Cardiac fibroblast (primary cell): Measurements from ENCODE around the gene CAV2.

Experiments
- DNase-seq, 2 donors: peaks; one replicate each; pipeline versions ENCODE4 v3.0.0 to v3.0.0-alpha.2; 2010; ENCODE audit warnings: low read depth in 2 of 2
- H3K4me3 ChIP-seq, 2 donors: replicated peaks in 1 of 2; 1 replicate in 1 of 2; 2 replicates in 1 of 2; pipeline ENCODE4 v1.5.1; 2011; ENCODE audit warnings: low read depth in 2 of 2, low read length in 2 of 2, mild to moderate bottlenecking in 2 of 2, moderate library complexity in 1 of 2
- CTCF ChIP-seq: IDR thresholded peaks from one replicate; pipeline ENCODE4 v1.5.1; 2011; ENCODE audit warnings: low read depth, mild to moderate bottlenecking, low read length, inconsistent platforms

Gene CAV2

DNA sequence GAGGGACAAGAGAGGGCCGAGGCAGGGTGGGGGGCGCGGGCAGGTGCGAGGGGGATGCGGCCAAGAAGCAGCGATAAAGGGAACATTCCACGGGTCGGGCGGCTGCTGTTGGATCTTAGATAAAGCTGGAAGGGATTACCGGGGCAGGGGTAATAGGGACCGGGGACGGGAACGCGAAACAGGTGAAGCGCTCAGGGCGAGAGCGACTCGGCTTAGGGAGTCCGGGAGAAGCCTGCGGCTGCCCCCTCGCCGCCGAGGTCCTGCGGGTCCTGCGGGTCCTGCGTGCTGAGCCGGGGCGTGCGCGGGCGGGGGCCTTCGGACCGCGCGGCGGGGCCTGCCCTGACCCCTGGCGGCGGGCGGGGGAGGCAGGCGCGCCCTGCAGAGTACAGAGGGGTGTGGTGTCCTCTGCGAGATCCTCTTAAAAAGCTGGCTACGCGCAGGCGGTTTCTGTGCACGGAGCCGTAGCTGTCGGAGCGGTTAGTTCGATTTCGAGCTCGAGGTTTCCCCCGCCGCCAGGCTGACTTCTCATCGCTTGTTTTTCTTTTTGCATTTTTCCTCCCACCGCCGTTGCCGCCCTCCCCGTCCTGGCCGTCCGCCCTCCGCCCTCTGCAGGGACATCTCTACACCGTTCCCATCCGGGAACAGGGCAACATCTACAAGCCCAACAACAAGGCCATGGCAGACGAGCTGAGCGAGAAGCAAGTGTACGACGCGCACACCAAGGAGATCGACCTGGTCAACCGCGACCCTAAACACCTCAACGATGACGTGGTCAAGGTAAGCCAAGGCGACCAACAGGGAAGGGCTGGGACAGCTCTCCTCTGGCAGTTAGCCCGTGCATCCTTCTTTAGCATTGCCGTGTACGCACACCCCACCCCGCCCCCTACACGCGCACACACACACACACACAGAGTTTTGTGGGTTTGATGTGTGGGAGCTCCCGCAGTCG lies 26.6 kb downstream of the CAV2 start:
- DNase-seq: peak; percentile 87 to 93
- H3K4me3 ChIP-seq: peak overlapping the region; percentile 86 to 91
- TF ChIP-seq CTCF: peak; percentile 34

DNA sequence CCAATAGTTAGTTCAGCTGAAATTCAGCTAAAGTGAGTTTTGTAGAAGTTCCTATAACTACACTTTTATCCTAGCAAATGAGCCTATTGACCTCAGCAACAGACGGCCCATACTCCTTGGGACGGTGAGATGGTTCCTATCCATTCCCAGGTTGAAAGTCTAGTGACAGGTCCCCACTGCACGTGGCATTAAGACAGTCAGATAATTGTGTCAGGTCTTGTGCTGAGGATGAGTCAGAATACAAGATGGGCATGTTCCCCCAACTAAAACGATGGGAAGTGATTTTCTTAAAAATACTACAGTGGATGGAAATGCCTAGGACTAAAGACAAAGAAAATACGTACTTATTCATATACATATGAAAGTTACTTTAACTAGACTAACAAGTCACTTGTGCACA lies 27.4 kb downstream of the CAV2 start:
- TF ChIP-seq CTCF: no peak
- H3K4me3 ChIP-seq: peak overlapping the region; percentile 69 to 91
- DNase-seq: peak; percentile 17 to 44

DNA sequence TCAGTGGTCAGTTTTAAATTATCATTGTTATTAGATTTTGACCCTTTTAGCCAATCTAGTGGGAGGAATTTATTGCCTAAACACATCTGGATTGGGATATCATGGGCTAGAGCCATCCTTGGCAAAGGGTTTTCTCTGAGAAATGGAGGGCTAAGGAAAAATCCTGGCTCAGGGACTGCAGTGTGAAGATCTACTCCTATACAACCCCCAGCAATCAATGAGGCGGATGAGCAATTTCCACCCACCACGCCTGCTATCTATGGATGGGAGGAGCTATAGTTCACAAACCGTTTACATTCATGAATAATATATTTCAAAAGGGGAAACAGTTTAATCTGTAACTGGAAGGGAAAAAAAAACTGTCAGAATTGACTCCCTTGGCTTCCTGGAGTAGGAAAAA lies 28.0 kb downstream of the CAV2 start:
- DNase-seq: peak; percentile 32 to 44
- TF ChIP-seq CTCF: no peak
- peak overlapping the region; percentile 69 to 91 for H3K4me3 ChIP-seq

DNA sequence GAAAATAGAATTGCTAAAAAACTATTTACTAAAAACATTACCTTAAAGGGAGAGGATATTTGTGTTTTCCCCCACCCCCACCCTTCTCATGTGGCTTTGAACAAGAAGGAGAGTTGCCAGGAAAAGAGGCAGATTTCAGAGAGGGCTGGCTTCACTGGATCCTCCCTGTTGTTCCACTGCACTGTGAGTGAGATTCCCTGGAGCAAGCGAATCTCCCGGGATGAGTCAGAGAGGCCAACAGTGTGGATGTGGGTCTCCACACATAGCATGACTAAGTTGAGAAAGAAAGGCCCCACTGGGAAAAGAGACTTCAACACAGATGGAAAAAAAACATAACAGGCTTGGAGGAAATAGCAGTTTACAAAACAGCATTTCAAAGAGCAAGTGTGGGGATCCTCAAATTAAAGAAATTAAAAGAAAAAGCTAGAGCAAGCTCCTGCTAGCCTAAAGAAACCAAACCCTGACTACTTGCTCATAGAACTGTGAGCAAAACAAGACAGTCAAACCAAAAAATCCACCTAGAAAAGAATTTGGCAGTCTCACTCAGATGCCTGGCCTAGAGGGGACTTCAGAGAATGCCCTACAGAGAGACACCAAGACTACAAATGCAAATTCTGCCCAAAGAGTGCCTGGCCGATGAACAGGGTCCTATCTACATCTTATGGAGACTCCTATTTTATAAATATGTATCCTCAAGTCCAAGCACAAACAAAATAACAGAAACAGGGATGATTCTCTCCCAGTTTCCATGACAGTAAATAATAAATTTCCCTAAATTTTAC lies 28.7 kb downstream of the CAV2 start:
- peak overlapping the region in 1 of 2 donors; percentile 91 for H3K4me3 ChIP-seq
- no peak for TF ChIP-seq CTCF
- DNase-seq: peak; percentile 96

GRCh38 chr7:116529250-116529649 lies 29.7 kb downstream of the CAV2 start:
- TF ChIP-seq CTCF: no peak
- H3K4me3 ChIP-seq: peak overlapping the region in 1 of 2 donors; percentile 33
- no peak for DNase-seq

- H3K4me3 ChIP-seq: peak overlapping the region in 1 of 2 donors; percentile 8
- no peak for TF ChIP-seq CTCF
- no peak for DNase-seq
These were observed 30.7 kb downstream of the CAV2 start for GRCh38 chr7:116530107-116530820.
